Mesenchymal stem cell (in vitro differentiated cells and primary cell): ENCODE data around the gene IL20RA.
A peak's percentile ranks its signal among the peaks of the same experiment; 100 is the strongest.

Experiments used
- DNase-seq: peaks from one replicate; pipeline ENCODE4 v3.0.0-alpha.2; 2013
- H2AFZ ChIP-seq: one replicate; pipeline ENCODE4 v1.6.1; 2013; ENCODE audit warnings: low read depth, mild to moderate bottlenecking, control low read depth, inconsistent platforms, low read length, moderate library complexity
- H2AK5ac ChIP-seq: 2 replicates; pipeline ENCODE4 v1.6.1; 2013; ENCODE audit warnings: low read length, moderate library complexity, mild to moderate bottlenecking, inconsistent platforms; ENCODE audit not compliant: severe bottlenecking
- H2BK120ac ChIP-seq: one replicate; pipeline ENCODE4 v1.6.1; 2013; ENCODE audit warnings: low read depth, mild to moderate bottlenecking, inconsistent platforms, low read length, moderate library complexity
- H2BK12ac ChIP-seq, 2 experiments: one replicate each; pipeline ENCODE4 v1.6.1; 2013; ENCODE audit warnings: inconsistent platforms in 2 of 2, low read length in 2 of 2, mild to moderate bottlenecking in 2 of 2, moderate library complexity in 2 of 2, control low read depth in 1 of 2
- H2BK15ac ChIP-seq: one replicate; pipeline ENCODE4 v1.6.1; 2013; ENCODE audit warnings: mild to moderate bottlenecking, low read depth, inconsistent platforms; ENCODE audit not compliant: poor library complexity, severe bottlenecking
- H2BK5ac ChIP-seq: 2 replicates; pipeline ENCODE4 v1.6.1; 2013; ENCODE audit warnings: low read depth, mild to moderate bottlenecking, low read length, control low read depth, inconsistent platforms; ENCODE audit not compliant: poor library complexity, severe bottlenecking
- H3K14ac ChIP-seq, 2 experiments: one replicate each; pipeline ENCODE4 v1.6.1; 2013; ENCODE audit warnings: inconsistent platforms in 2 of 2, low read length in 2 of 2, control low read depth in 1 of 2, mild to moderate bottlenecking in 1 of 2, moderate library complexity in 1 of 2
- H3K18ac ChIP-seq, 2 experiments: one replicate each; pipeline ENCODE4 v1.6.1; 2013; ENCODE audit warnings: inconsistent platforms in 2 of 2, low read length in 2 of 2, control low read depth in 1 of 2, low read depth in 1 of 2, mild to moderate bottlenecking in 1 of 2
- H3K23ac ChIP-seq, 2 experiments: one replicate each; pipeline ENCODE4 v1.6.1; 2013; ENCODE audit warnings: inconsistent platforms in 2 of 2, low read length in 2 of 2, mild to moderate bottlenecking in 2 of 2, moderate library complexity in 2 of 2, control low read depth in 1 of 2
- H3K27ac ChIP-seq: 2 replicates; pipeline ENCODE4 v1.5.1; 2013; ENCODE audit warnings: mild to moderate bottlenecking, moderate library complexity, low read length, control low read depth, inconsistent platforms; ENCODE audit not compliant: poor library complexity, severe bottlenecking
- H3K27me3 ChIP-seq, 2 experiments: 2 replicates each; pipeline versions ENCODE4 v1.6.1 to v1.7.0; 2013; ENCODE audit warnings: low read length in 2 of 2, mild to moderate bottlenecking in 2 of 2, moderate library complexity in 2 of 2, control low read depth in 1 of 2, inconsistent platforms in 1 of 2; ENCODE audit not compliant: control insufficient read depth in 1 of 2, insufficient read depth in 1 of 2
- H3K36me3 ChIP-seq, 2 experiments: 2 replicates each; pipeline versions ENCODE4 v1.6.1 to v1.7.0; 2013; ENCODE audit warnings: low read length in 2 of 2, control low read depth in 1 of 2, inconsistent platforms in 1 of 2, low read depth in 1 of 2, mild to moderate bottlenecking in 1 of 2; ENCODE audit not compliant: insufficient read depth in 2 of 2, control insufficient read depth in 1 of 2
- H3K4ac ChIP-seq, 2 experiments: one replicate each; pipeline ENCODE4 v1.6.1; 2013; ENCODE audit warnings: inconsistent platforms in 2 of 2, low read length in 2 of 2, mild to moderate bottlenecking in 2 of 2, moderate library complexity in 2 of 2, control low read depth in 1 of 2, low read depth in 1 of 2
- H3K4me1 ChIP-seq: 2 replicates; pipeline ENCODE4 v1.6.1; 2013; ENCODE audit warnings: low read depth, low read length, control low read depth; ENCODE audit not compliant: control insufficient read depth, insufficient read depth
- H3K4me2 ChIP-seq: 2 replicates; pipeline ENCODE4 v1.6.1; 2013; ENCODE audit warnings: low read length, mild to moderate bottlenecking, inconsistent platforms; ENCODE audit not compliant: poor library complexity, severe bottlenecking
- H3K4me3 ChIP-seq, 2 experiments: 2 replicates each; pipeline versions ENCODE4 v1.5.1 to v1.7.0; 2013; ENCODE audit warnings: low read length in 2 of 2, mild to moderate bottlenecking in 2 of 2, control low read depth in 1 of 2, low read depth in 1 of 2; ENCODE audit not compliant: insufficient read depth in 1 of 2
- H3K79me1 ChIP-seq: replicated peaks from 2 replicates; pipeline ENCODE4 v1.6.1; 2013; ENCODE audit warnings: mild to moderate bottlenecking, control low read depth, low read length, inconsistent platforms; ENCODE audit not compliant: poor library complexity, severe bottlenecking
- H3K9ac ChIP-seq: 2 replicates; pipeline ENCODE4 v1.7.0; 2013; ENCODE audit warnings: mild to moderate bottlenecking, low read length, moderate library complexity
- H3K9me3 ChIP-seq: 2 replicates; pipeline ENCODE4 v1.7.0; 2013; ENCODE audit warnings: mild to moderate bottlenecking, low read length; ENCODE audit not compliant: control insufficient read depth
- H4K8ac ChIP-seq: one replicate; pipeline ENCODE4 v1.6.1; 2013; ENCODE audit warnings: inconsistent platforms, mild to moderate bottlenecking, low read length, moderate library complexity
- H4K91ac ChIP-seq: one replicate; pipeline ENCODE4 v1.6.1; 2013; ENCODE audit warnings: mild to moderate bottlenecking, low read length, inconsistent platforms
- WGBS: methylation state at CpG from one replicate; pipeline ENCODE4 v1.1.7; 2013; ENCODE audit warnings: mixed read lengths; 5-methylcytosine and 5-hydroxymethylcytosine counted together

Gene IL20RA

DNA sequence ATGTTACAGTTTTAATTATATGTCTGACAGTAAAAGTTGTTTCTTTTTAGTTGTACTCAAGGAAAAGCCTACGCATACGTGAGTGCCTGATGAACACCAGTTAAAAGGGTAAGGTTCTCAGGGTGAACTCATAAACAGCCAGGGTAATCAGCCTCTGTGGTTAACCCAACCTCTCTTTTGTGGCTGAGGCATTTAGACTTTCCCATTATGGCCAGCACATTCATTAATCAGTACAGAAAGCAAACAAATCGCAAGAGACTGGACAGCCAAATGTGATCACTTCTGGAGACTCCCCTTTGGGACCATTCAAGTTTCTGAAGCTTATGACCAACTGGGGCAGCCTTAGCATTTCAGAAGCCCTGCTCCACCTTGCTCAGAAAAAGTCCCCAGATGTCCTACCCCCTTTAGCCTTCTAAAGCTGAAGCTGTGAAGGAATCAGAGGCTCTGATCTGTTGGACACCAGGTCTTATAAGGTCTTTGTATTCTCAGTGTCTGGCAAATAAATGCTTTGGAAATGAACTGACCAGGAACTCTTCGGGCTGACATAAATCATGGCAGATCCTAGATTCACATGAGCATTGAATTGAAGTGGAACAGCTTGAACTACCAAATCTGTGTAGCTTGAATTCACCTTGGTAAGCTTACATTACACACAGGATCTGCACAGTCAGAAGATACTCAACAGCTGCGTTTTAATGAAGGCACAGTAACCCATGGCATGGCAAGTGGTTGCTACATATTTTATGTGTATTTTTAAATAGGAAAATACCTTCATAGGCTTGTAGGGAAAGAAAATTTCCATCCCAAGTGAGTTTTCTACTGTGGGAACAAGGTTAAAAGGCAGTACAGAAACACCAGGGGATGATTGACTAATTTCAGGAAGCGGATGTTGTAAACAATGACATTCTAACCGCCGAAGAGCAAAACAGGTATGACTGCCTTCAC, 18.7 kb downstream of the IL20RA start:
- Histone ChIP-seq H3K36me3 (no peaks in the 10 kb centered on the region), H4K91ac (no peak overlapping the region), H3K27me3 (peaks cover 3 to 4% of the 10 kb centered on the region in 2 experiments), H2AK5ac (no peak overlapping the region), H2BK120ac (peak overlapping the region; percentile 8), H3K18ac (peak overlapping the region; percentile 3 to 59), H3K79me1 (no peaks in the 10 kb centered on the region), H3K14ac (no peak overlapping the region), H2AFZ (no peak overlapping the region), H3K9me3 (no peaks in the 10 kb centered on the region), H2BK12ac (peak overlapping the region in 1 of 2 experiments; percentile 54), H3K4me3 (no peak overlapping the region), H3K4me2 (no peak overlapping the region), H3K27ac (no peak overlapping the region), H3K4me1 (no peaks in the 10 kb centered on the region), H3K4ac (peak overlapping the region in 1 of 2 experiments; percentile 38), H2BK5ac (no peak overlapping the region), H2BK15ac (no peak overlapping the region), H3K9ac (no peak overlapping the region), H3K23ac (no peak overlapping the region), H4K8ac (no peak overlapping the region)
- DNase-seq, result peak; percentile 87
- WGBS, result 65% methylated on average over 8 of the region's 8 CpGs

DNA sequence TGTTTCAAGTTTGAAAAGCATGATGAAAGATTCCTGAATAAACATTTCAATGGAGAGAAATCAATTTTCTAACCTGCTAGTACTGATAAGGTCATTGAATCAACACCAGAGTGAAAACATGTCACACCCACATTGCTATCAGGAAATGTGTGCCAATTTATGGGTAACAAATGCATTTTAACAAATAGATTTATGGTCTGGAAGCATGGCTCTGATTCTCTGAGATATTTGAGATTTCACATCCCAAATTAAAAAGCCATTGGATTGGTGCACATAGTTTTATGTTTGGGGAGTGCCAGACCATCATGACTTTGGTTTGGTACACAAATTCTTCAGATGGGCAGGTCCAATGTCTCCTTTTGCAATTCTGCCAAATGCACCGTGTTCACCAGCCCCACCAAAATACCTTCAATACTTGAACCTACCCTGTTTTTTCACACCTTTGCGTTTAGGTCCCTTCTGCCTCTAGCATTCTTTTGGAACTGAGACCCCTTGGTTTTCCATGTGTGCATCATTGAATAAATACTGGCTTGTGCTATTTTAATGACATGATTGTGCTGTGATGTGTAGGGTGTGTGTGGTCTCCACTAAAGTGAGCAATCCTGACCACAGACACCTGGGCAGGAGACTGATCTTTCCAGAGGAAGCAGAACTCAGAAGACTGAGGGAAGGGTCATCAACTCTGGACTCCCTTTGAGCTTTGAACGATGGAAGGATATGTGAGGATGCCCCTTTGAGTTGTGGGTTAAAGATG, 20.4 kb downstream of the IL20RA start:
- no peak overlapping the region for H2BK12ac ChIP-seq
- no peaks in the 10 kb centered on the region for H3K36me3 ChIP-seq
- 97% methylated on average over 3 of the region's 3 CpGs for WGBS
- no peak overlapping the region for H2BK15ac ChIP-seq
- H2BK120ac ChIP-seq, result no peak overlapping the region
- no peak overlapping the region for H2BK5ac ChIP-seq
- no peak overlapping the region for H3K27ac ChIP-seq
- H3K79me1 ChIP-seq, result no peaks in the 10 kb centered on the region
- H3K4ac ChIP-seq, result no peak overlapping the region
- no peaks in the 10 kb centered on the region for H3K4me1 ChIP-seq
- no peak overlapping the region for H4K8ac ChIP-seq
- H2AK5ac ChIP-seq, result no peak overlapping the region
- H3K27me3 ChIP-seq, result peaks cover 3 to 4% of the 10 kb centered on the region in 2 experiments
- H3K23ac ChIP-seq, result no peak overlapping the region
- H3K9ac ChIP-seq, result no peak overlapping the region
- H3K18ac ChIP-seq, result no peak overlapping the region
- DNase-seq, result no peak
- no peak overlapping the region for H2AFZ ChIP-seq
- H3K4me3 ChIP-seq, result no peak overlapping the region
- no peak overlapping the region for H4K91ac ChIP-seq
- H3K4me2 ChIP-seq, result no peak overlapping the region
- H3K14ac ChIP-seq, result no peak overlapping the region
- H3K9me3 ChIP-seq, result no peaks in the 10 kb centered on the region

DNA sequence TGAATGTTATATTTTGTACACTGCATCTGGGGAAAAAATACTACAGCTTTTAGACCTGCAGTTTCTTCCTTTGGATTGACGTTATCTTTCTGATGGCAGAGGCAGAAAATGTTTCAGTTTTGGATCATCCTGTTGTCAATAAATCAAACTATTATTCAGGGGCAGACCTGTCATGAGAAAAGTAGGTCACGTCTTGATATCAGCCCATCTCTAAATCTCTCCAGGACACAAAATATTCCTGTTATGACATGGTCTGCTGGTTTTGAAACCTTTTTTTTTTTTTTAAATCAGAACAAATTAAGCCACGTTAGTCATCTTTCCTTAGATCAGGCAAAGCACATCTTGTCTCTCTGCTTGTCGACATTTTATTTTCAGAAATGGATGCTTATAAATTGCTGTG, 24.0 kb downstream of the IL20RA start:
- no peak overlapping the region for H2BK12ac ChIP-seq
- no peaks in the 10 kb centered on the region for H3K9me3 ChIP-seq
- no peak overlapping the region for H3K23ac ChIP-seq
- no peak overlapping the region for H2BK120ac ChIP-seq
- no peak overlapping the region for H3K27ac ChIP-seq
- no peak for DNase-seq
- no peak overlapping the region for H3K9ac ChIP-seq
- H4K8ac ChIP-seq, result no peak overlapping the region
- no peaks in the 10 kb centered on the region for H3K36me3 ChIP-seq
- no peak overlapping the region for H3K14ac ChIP-seq
- no peak overlapping the region for H4K91ac ChIP-seq
- peaks cover 3 to 7% of the 10 kb centered on the region in 2 experiments for H3K27me3 ChIP-seq
- H3K4me3 ChIP-seq, result no peak overlapping the region
- H3K4me2 ChIP-seq, result no peak overlapping the region
- H2BK15ac ChIP-seq, result no peak overlapping the region
- WGBS, result 84% methylated on average over 4 of the region's 4 CpGs
- no peaks in the 10 kb centered on the region for H3K79me1 ChIP-seq
- no peak overlapping the region for H3K4ac ChIP-seq
- H2BK5ac ChIP-seq, result no peak overlapping the region
- H3K4me1 ChIP-seq, result peaks cover 3% of the 10 kb centered on the region
- H3K18ac ChIP-seq, result no peak overlapping the region
- H2AK5ac ChIP-seq, result no peak overlapping the region
- no peak overlapping the region for H2AFZ ChIP-seq
